Thyroid gland (tissue), 4 donors: ENCODE results near the gene OSBPL8.
A peak's percentile ranks its signal among the peaks of the same experiment; 100 is the strongest.

ENCODE experiments used
- CTCF ChIP-seq, 6 experiments: fragments of 200-600 bp in 3 of 6; fragments of 450-650 bp in 3 of 6; sonication (generic) in 3 of 6; IDR thresholded peaks; one replicate each; pipeline ENCODE4 v1.5.1; 2016 to 2019; ENCODE audit warnings: antibody characterized with exemption in 6 of 6, mild to moderate bottlenecking in 2 of 6, inconsistent platforms in 1 of 6, moderate library complexity in 1 of 6
- POLR2A ChIP-seq, 2 donors: fragments of 450-650 bp; IDR thresholded peaks; one replicate each; pipeline ENCODE4 v1.6.1; 2017; ENCODE audit warnings: antibody characterized with exemption in 2 of 2, mild to moderate bottlenecking in 2 of 2, moderate library complexity in 1 of 2

- TF ChIP-seq CTCF (IDR thresholded peaks at IDR 0.05) (no peak), POLR2A (IDR thresholded peaks at IDR 0.05) (peak in 1 of 2 donors; percentile 21)
These were observed 729 bp downstream of the OSBPL8 start for GRCh38 chr12:76558684-76559399.
